Glutamatergic neuron (in vitro differentiated cells): ENCODE results near the gene MCEMP1. TPM values are rescaled to one million over a fixed set of nuclear protein-coding genes. Genes with fewer than 3 reads are reported as not detected.

ENCODE experiments used
- DNase-seq: peaks from one replicate; pipeline ENCODE4 v3.0.0; 2022
- H3K27ac Mint-ChIP-seq: one replicate; pipeline ENCODE4 v1.8.0; 2020; ENCODE audit warnings: mild to moderate bottlenecking, mixed read lengths, inconsistent platforms; ENCODE audit not compliant: unreplicated experiment
- H3K27me3 Mint-ChIP-seq: one replicate; pipeline ENCODE4 v1.8.0; 2020; ENCODE audit warnings: mild to moderate bottlenecking, moderate library complexity, mixed read lengths, inconsistent platforms; ENCODE audit not compliant: unreplicated experiment
- H3K36me3 Mint-ChIP-seq: one replicate; pipeline ENCODE4 v1.8.0; 2020; ENCODE audit warnings: mild to moderate bottlenecking, mixed read lengths, inconsistent platforms; ENCODE audit not compliant: unreplicated experiment
- H3K4me1 Mint-ChIP-seq: one replicate; pipeline ENCODE4 v1.8.0; 2020; ENCODE audit warnings: mild to moderate bottlenecking, low read depth, mixed read lengths, inconsistent platforms; ENCODE audit not compliant: unreplicated experiment
- H3K4me3 Mint-ChIP-seq: one replicate; pipeline ENCODE4 v1.8.0; 2020; ENCODE audit warnings: mild to moderate bottlenecking, mixed read lengths, inconsistent platforms; ENCODE audit not compliant: unreplicated experiment
- H3K9me3 Mint-ChIP-seq: one replicate; pipeline ENCODE4 v1.8.0; 2020; ENCODE audit warnings: mild to moderate bottlenecking, moderate library complexity, mixed read lengths, inconsistent platforms; ENCODE audit not compliant: unreplicated experiment
- total RNA-seq: library from RNA; stranded (reverse); fragmentation: NEBNext Ultra II Directional; extraction: Animal tissue kit (Norgen Biotek cat#: 25700); gene quantifications from one replicate; pipeline ENCODE4 v1.2.1, GENCODE V29; 2021; ENCODE audit not compliant: unreplicated experiment
- TF ChIP-seq, protein P1 (sequence below): fragments of 200-600 bp; sonication (generic); IDR thresholded peaks from one replicate; pipeline ENCODE4 v1.5.0; 2021; ENCODE audit not compliant: partially characterized antibody, unreplicated experiment

MCEMP1 gene
- total RNA-seq, 1 donor from 2014 or later: not detected

DNA sequence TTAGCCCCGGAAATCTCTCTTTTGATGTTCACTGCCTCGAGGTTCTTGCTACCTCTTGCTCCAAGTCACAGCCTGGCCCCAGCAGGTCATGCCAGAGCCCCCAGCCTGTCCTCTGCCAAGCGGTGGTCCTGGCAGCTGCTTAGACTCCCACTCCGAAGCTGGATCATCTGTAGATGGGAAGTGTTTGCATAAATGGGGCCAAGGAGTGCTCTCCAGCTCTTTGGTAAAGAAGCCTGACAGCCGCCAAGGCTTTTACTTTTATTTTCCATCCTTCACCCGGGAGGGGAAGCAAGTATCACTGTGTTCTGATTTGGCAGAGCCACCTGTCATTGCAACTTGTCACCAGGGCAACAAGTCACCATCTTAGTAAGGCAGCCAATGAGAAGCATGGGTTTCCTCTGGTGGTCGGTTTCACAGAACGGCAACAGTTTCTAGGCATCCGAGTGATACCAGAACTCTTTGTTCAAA lies 18.6 kb upstream of the MCEMP1 start:
- DNase-seq: no peak
- Mint-ChIP-seq H3K4me3 (no peak overlapping the region), H3K36me3 (no peaks in the 10 kb centered on the region), H3K9me3 (peaks cover 2% of the 10 kb centered on the region), H3K27ac (no peak overlapping the region), H3K4me1 (no peaks in the 10 kb centered on the region), H3K27me3 (peaks cover 2% of the 10 kb centered on the region)
- TF ChIP-seq, protein P1, sequence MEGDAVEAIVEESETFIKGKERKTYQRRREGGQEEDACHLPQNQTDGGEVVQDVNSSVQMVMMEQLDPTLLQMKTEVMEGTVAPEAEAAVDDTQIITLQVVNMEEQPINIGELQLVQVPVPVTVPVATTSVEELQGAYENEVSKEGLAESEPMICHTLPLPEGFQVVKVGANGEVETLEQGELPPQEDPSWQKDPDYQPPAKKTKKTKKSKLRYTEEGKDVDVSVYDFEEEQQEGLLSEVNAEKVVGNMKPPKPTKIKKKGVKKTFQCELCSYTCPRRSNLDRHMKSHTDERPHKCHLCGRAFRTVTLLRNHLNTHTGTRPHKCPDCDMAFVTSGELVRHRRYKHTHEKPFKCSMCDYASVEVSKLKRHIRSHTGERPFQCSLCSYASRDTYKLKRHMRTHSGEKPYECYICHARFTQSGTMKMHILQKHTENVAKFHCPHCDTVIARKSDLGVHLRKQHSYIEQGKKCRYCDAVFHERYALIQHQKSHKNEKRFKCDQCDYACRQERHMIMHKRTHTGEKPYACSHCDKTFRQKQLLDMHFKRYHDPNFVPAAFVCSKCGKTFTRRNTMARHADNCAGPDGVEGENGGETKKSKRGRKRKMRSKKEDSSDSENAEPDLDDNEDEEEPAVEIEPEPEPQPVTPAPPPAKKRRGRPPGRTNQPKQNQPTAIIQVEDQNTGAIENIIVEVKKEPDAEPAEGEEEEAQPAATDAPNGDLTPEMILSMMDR: no peak

GRCh38 chr19:7661744-7662538 lies 14.9 kb upstream of the MCEMP1 start:
- TF ChIP-seq, protein P1: no peak
- no peak overlapping the region for H3K27ac Mint-ChIP-seq
- no peaks in the 10 kb centered on the region for H3K36me3 Mint-ChIP-seq
- H3K9me3 Mint-ChIP-seq: peaks cover 2% of the 10 kb centered on the region
- H3K27me3 Mint-ChIP-seq: peaks cover 4% of the 10 kb centered on the region
- H3K4me1 Mint-ChIP-seq: no peaks in the 10 kb centered on the region
- no peak overlapping the region for H3K4me3 Mint-ChIP-seq
- DNase-seq: no peak

DNA sequence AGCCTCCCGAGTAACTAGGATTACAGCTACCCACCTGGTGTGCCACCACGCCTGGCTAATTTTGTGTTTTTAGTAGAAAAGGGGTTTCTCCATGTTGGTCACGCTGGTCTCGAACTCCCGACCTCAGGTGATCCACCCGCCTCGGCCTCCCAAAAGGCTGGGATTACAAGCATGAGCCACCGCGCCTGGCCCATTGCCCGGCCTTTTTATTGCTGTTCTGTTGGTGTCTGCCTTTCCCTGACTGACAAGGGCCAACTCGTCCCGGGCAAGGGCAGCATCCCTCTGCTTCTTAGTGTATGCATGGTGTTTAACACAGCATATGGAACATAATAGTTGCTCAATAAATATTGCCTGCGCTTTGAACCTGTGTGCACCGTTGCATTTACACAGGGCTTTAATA lies 14.2 kb upstream of the MCEMP1 start:
- no peak overlapping the region for H3K27ac Mint-ChIP-seq
- no peaks in the 10 kb centered on the region for H3K4me1 Mint-ChIP-seq

GRCh38 chr19:7663706-7664105 lies 13.2 kb upstream of the MCEMP1 start:
- Mint-ChIP-seq H3K4me3 (no peak overlapping the region), H3K27me3 (peaks cover 5% of the 10 kb centered on the region), H3K4me1 (no peaks in the 10 kb centered on the region), H3K9me3 (peaks cover 2% of the 10 kb centered on the region), H3K27ac (no peak overlapping the region), H3K36me3 (no peaks in the 10 kb centered on the region)
- TF ChIP-seq, protein P1: no peak
- DNase-seq: no peak

More for the DNA sequence above, 14.2 kb upstream of the MCEMP1 start:
- DNase-seq: no peak
- peaks cover 5% of the 10 kb centered on the region for H3K27me3 Mint-ChIP-seq
- H3K36me3 Mint-ChIP-seq: no peaks in the 10 kb centered on the region
- H3K9me3 Mint-ChIP-seq: peaks cover 2% of the 10 kb centered on the region
- H3K4me3 Mint-ChIP-seq: no peak overlapping the region
- TF ChIP-seq, protein P1: no peak

DNA sequence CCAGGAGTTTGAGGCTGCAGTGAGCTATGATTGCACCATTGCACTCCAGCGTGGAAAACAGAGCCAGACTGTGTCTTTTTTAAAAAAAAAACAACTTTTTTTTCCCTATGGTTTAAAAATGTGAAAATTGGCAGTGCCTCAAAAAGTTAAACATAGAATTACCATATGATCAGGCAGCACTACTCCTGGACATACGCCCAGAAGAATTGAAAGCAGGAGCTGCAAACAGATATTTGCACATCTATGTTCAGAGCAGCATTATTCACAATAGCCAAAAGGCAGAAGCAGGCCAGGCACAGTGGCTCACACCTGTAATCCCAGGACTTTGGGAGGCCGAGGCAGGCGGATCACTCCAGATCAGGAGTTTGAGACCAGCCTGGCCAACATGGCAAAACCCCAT lies 11.8 kb upstream of the MCEMP1 start:
- peaks cover 2% of the 10 kb centered on the region for H3K9me3 Mint-ChIP-seq
- H3K27ac Mint-ChIP-seq: no peak overlapping the region
- H3K27me3 Mint-ChIP-seq: peaks cover 8% of the 10 kb centered on the region
- H3K4me1 Mint-ChIP-seq: peaks cover 4% of the 10 kb centered on the region
- no peaks in the 10 kb centered on the region for H3K36me3 Mint-ChIP-seq
- TF ChIP-seq, protein P1: no peak
- H3K4me3 Mint-ChIP-seq: no peak overlapping the region
- no peak for DNase-seq
